ENCODE data around the gene MDM2. TPM values are rescaled to one million over a fixed set of nuclear protein-coding genes. Genes with fewer than 3 reads are reported as not detected.

The MDM2 gene
- total RNA-seq, 3 donors from 2014 or later (not counting 1 experiment from before 2014, with no cell fraction given): 130 to 143 (median 132) TPM

DNA sequence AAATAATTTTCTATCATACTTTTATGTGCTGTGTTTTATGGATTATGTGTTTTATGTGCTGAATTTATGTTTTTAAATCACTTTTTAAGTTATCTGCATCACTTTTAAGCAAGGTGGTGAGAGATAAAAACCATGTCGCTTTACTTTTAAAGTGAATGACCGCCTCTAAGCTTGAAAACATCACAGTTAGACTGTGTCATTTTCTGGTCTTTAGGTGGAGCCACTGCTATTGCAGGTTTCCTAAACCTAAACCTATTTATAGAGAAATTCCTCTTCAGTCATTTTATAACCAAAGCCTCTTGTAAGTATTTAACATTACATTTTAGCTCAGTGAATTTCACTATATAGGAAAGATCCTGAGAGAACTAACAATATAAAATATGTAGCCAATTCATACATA, 21.0 kb upstream of the MDM2 start:
- peak overlapping the region; percentile 3 for H3K27ac ChIP-seq (ENCODE audit: low read length)
- no peaks in the 10 kb centered on the region for H3K27me3 Mint-ChIP-seq (ENCODE audit: low read depth in 2 of 2)
- no peak overlapping the region for H3K27ac Mint-ChIP-seq
- intact Hi-C loops (cut with micrococcal nuclease): no loop called here
- H3K36me3 Mint-ChIP-seq: no peaks in the 10 kb centered on the region
- H3K4me3 ChIP-seq (ENCODE audit: low read length): no peak overlapping the region
- no peaks in the 10 kb centered on the region for H3K9me3 ChIP-seq (ENCODE audit: control insufficient read depth, insufficient read depth, low read length)
- no peaks in the 10 kb centered on the region for H3K9me3 Mint-ChIP-seq
- H3K4me1 ChIP-seq (ENCODE audit: control insufficient read depth, insufficient read depth, low read length): no peaks in the 10 kb centered on the region
- WGBS (ENCODE audit: insufficient coverage): 83% methylated on average over 2 of the region's 2 CpGs
- H3K4me3 Mint-ChIP-seq: no peak overlapping the region
- TF ChIP-seq, protein P1, sequence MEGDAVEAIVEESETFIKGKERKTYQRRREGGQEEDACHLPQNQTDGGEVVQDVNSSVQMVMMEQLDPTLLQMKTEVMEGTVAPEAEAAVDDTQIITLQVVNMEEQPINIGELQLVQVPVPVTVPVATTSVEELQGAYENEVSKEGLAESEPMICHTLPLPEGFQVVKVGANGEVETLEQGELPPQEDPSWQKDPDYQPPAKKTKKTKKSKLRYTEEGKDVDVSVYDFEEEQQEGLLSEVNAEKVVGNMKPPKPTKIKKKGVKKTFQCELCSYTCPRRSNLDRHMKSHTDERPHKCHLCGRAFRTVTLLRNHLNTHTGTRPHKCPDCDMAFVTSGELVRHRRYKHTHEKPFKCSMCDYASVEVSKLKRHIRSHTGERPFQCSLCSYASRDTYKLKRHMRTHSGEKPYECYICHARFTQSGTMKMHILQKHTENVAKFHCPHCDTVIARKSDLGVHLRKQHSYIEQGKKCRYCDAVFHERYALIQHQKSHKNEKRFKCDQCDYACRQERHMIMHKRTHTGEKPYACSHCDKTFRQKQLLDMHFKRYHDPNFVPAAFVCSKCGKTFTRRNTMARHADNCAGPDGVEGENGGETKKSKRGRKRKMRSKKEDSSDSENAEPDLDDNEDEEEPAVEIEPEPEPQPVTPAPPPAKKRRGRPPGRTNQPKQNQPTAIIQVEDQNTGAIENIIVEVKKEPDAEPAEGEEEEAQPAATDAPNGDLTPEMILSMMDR (IDR thresholded peaks at IDR 0.05): no peak
- DNase-seq (no peak), ATAC-seq (no peak)
- no peaks in the 10 kb centered on the region for H3K36me3 ChIP-seq (ENCODE audit: control insufficient read depth, insufficient read depth, low read length)
- no peaks in the 10 kb centered on the region for H3K4me1 Mint-ChIP-seq
- H3K27me3 ChIP-seq (ENCODE audit: control insufficient read depth, insufficient read depth, low read length): no peaks in the 10 kb centered on the region

DNA sequence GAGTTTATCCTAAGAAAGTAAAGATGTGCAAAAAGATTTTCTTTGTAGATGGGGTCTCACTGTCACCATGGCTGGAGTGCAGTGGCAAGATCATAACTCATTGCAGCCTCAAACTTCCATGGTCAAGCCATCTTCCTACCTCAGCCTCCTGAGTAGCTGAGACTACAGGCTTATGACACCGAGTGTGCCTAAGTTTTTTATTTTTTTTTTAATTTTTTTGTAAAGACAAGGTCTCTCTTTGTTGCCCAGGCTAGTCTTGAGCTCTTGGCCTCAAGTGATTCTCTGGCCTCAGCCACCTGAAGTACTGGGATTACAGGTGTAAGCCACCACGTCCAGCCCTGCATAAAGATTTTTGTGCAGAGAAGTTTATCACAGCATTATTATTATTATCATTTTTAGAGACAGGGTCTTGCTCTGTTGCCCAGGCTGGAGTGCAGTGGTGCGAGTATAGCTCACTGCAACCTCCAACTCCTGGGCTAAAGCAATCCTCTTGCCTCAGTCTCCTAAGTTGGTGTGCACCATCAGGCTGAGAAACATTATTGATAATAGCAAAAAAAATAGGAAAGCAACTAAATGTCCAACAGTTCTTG, 19.3 kb upstream of the MDM2 start:
- WGBS (ENCODE audit: insufficient coverage): 88% methylated on average over 3 of the region's 3 CpGs
- H3K9me3 Mint-ChIP-seq: no peaks in the 10 kb centered on the region
- H3K4me1 Mint-ChIP-seq: peaks cover 4 to 5% of the 10 kb centered on the region in 2 donors
- no peaks in the 10 kb centered on the region for H3K9me3 ChIP-seq (ENCODE audit: control insufficient read depth, insufficient read depth, low read length)
- H3K27me3 ChIP-seq (ENCODE audit: control insufficient read depth, insufficient read depth, low read length): no peaks in the 10 kb centered on the region
- no peak overlapping the region for H3K4me3 ChIP-seq (ENCODE audit: low read length)
- no peak overlapping the region for H3K4me3 Mint-ChIP-seq
- DNase-seq (no peak), ATAC-seq (no peak)
- no peaks in the 10 kb centered on the region for H3K36me3 ChIP-seq (ENCODE audit: control insufficient read depth, insufficient read depth, low read length)
- no peak overlapping the region for H3K27ac ChIP-seq (ENCODE audit: low read length)
- no peaks in the 10 kb centered on the region for H3K27me3 Mint-ChIP-seq (ENCODE audit: low read depth in 2 of 2)
- H3K36me3 Mint-ChIP-seq: no peaks in the 10 kb centered on the region
- H3K4me1 ChIP-seq (ENCODE audit: control insufficient read depth, insufficient read depth, low read length): no peaks in the 10 kb centered on the region
- H3K27ac Mint-ChIP-seq: no peak overlapping the region
- TF ChIP-seq, protein P1 (IDR thresholded peaks at IDR 0.05): no peak
- intact Hi-C loops (cut with micrococcal nuclease): no loop called here

DNA sequence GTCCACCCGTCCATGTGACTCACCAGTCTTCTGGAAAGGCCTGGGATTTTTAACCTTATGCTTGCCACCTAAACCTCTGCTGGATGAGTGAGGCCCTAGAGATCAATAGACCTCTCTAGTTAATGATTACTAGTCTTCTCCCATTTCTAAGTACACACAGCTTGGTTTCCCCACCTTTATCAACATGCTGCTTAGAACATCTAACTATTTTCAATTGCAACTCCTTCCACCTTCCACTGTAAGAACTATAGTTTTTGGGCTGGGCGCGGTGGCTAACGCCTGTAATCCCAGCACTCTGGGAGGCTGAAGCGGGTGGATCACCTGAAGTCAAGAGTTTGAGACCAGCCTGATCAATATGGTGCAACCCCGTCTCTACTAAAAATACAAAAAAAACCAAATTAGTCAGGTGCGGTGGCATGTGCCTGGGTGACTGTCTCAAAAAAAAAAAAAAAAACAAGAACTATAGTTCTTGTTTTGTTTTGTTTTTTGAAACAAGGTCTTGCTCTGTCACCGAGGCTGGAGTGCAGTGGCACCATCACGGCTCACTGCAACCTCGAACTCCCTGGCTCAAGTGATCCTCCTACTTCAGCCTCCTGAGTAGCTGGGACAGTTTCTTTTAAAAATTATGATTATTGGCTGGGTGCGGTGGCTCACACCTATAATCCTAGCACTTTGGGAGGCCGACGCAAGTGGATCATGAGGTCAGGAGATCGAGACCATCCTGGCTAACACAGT, 18.7 kb upstream of the MDM2 start:
- Histone ChIP-seq H3K27me3 (ENCODE audit: control insufficient read depth, insufficient read depth, low read length) (no peaks in the 10 kb centered on the region), H3K4me3 (ENCODE audit: low read length) (no peak overlapping the region), H3K4me1 (ENCODE audit: control insufficient read depth, insufficient read depth, low read length) (no peaks in the 10 kb centered on the region), H3K9me3 (ENCODE audit: control insufficient read depth, insufficient read depth, low read length) (no peaks in the 10 kb centered on the region), H3K36me3 (ENCODE audit: control insufficient read depth, insufficient read depth, low read length) (no peaks in the 10 kb centered on the region), H3K27ac (ENCODE audit: low read length) (no peak overlapping the region)
- H3K27me3 Mint-ChIP-seq (ENCODE audit: low read depth in 2 of 2): no peaks in the 10 kb centered on the region
- no peaks in the 10 kb centered on the region for H3K9me3 Mint-ChIP-seq
- DNase-seq (no peak), ATAC-seq (no peak)
- intact Hi-C loops (cut with micrococcal nuclease): no loop called here
- H3K27ac Mint-ChIP-seq: no peak overlapping the region
- TF ChIP-seq, protein P1 (IDR thresholded peaks at IDR 0.05): no peak
- 92% methylated on average over 13 of the region's 14 CpGs for WGBS (ENCODE audit: insufficient coverage)
- H3K4me1 Mint-ChIP-seq: peaks cover 4 to 5% of the 10 kb centered on the region in 2 donors
- H3K4me3 Mint-ChIP-seq: no peak overlapping the region
- no peaks in the 10 kb centered on the region for H3K36me3 Mint-ChIP-seq
